Smooth muscle cell (in vitro differentiated cells): ENCODE data around the gene PDZRN4. TPM values are rescaled to one million over a fixed set of nuclear protein-coding genes. Genes with fewer than 3 reads are reported as not detected.

ENCODE experiments used
- DNase-seq: peaks from one replicate; lab custom pipeline; 2025; ENCODE audit not compliant: unreplicated experiment; lab: John Stamatoyannopoulos, UW
- H2AFZ ChIP-seq: fragments of 200-600 bp; sonication (generic); 2 replicates; pipeline ENCODE4 v1.6.0; 2016; ENCODE audit warnings: antibody characterized with exemption, low read depth, mild to moderate bottlenecking
- H3F3A ChIP-seq: fragments of 200-600 bp; sonication (generic); 2 replicates; pipeline ENCODE4 v1.6.0; 2017; ENCODE audit warnings: antibody characterized with exemption, low read depth
- H3K27ac ChIP-seq: fragments of 200-600 bp; sonication (generic); 2 replicates; pipeline ENCODE4 v1.5.1; 2016; ENCODE audit warnings: low read depth, mild to moderate bottlenecking
- H3K27me3 ChIP-seq: fragments of 200-600 bp; sonication (generic); 2 replicates; pipeline ENCODE4 v1.6.1; 2016; ENCODE audit warnings: low read depth, mild to moderate bottlenecking
- H3K36me3 ChIP-seq: fragments of 200-600 bp; sonication (generic); 2 replicates; pipeline ENCODE4 v1.5.1; 2016; ENCODE audit warnings: low read depth
- H3K4me1 ChIP-seq: fragments of 200-600 bp; sonication (generic); 2 replicates; pipeline ENCODE4 v1.5.1; 2016; ENCODE audit warnings: low read depth
- H3K4me2 ChIP-seq: fragments of 200-600 bp; sonication (generic); 2 replicates; pipeline ENCODE4 v1.6.0; 2016; ENCODE audit warnings: mild to moderate bottlenecking
- H3K4me3 ChIP-seq: fragments of 200-600 bp; sonication (generic); 2 replicates; pipeline ENCODE4 v1.5.1; 2016; ENCODE audit warnings: mild to moderate bottlenecking
- H3K79me2 ChIP-seq: fragments of 200-600 bp; sonication (generic); 2 replicates; pipeline ENCODE4 v1.6.0; 2016; ENCODE audit warnings: low read depth, mild to moderate bottlenecking
- H3K9ac ChIP-seq: fragments of 200-600 bp; sonication (generic); 2 replicates; pipeline ENCODE4 v1.6.0; 2016; ENCODE audit warnings: low read depth
- H3K9me3 ChIP-seq: fragments of 200-600 bp; sonication (generic); replicated peaks from 2 replicates; pipeline ENCODE4 v1.5.1; 2016; ENCODE audit warnings: low read depth
- H4K20me1 ChIP-seq: fragments of 200-600 bp; sonication (generic); 2 replicates; pipeline ENCODE4 v1.6.0; 2016; ENCODE audit warnings: low read depth
- CTCF ChIP-seq: fragments of 200-600 bp; sonication (generic); IDR thresholded peaks from 2 replicates; pipeline ENCODE4 v1.5.1; 2017; ENCODE audit warnings: borderline replicate concordance, mild to moderate bottlenecking, antibody characterized with exemption; ENCODE audit not compliant: insufficient read depth, poor library complexity, severe bottlenecking
- WGBS: methylation state at CpG from one replicate; pipeline ENCODE4 v1.1.7; 2016; ENCODE audit warnings: low lambda C conversion rate; 5-methylcytosine and 5-hydroxymethylcytosine counted together
- polyA plus RNA-seq: library from polyadenylated mRNA; unstranded; fragments of >200 nt; fragmentation: Nextera tagmentation; extraction: Ambion mirVana; gene quantifications from 2 replicates; pipeline ENCODE4 v1.2.1, GENCODE V29; 2016
- total RNA-seq: library from RNA; depleted of rRNA; stranded (reverse); fragments of >200 nt; gene quantifications from 2 replicates; pipeline ENCODE4 v1.2.3, GENCODE V29; 2014

PDZRN4 gene
- total and polyA plus RNA-seq, 2 experiments from 2014 or later, result 4.7 to 5.4 TPM

GRCh38 chr12:41514907-41515306 lies 326.8 kb downstream of the PDZRN4 start:
- no peak overlapping the region for H2AFZ ChIP-seq
- peaks cover 6% of the 10 kb centered on the region for H3F3A ChIP-seq
- H3K4me1 ChIP-seq, result peaks cover 7% of the 10 kb centered on the region
- H3K79me2 ChIP-seq, result peaks cover under 1% of the 10 kb centered on the region
- H3K27ac ChIP-seq, result no peak overlapping the region
- H3K9me3 ChIP-seq, result no peaks in the 10 kb centered on the region
- H4K20me1 ChIP-seq, result no peaks in the 10 kb centered on the region
- no peak overlapping the region for H3K4me3 ChIP-seq
- H3K36me3 ChIP-seq, result no peaks in the 10 kb centered on the region
- TF ChIP-seq CTCF, result no peak
- no peak overlapping the region for H3K4me2 ChIP-seq
- DNase-seq, result no peak
- 96% methylated on average over 3 of the region's 3 CpGs for WGBS
- no peak overlapping the region for H3K9ac ChIP-seq
- H3K27me3 ChIP-seq, result no peaks in the 10 kb centered on the region

GRCh38 chr12:41515953-41516352 lies 327.8 kb downstream of the PDZRN4 start:
- Histone ChIP-seq H2AFZ (no peak overlapping the region), H4K20me1 (no peaks in the 10 kb centered on the region), H3K4me1 (peaks cover 9% of the 10 kb centered on the region), H3K4me2 (peak overlapping the region; percentile 20), H3K79me2 (no peaks in the 10 kb centered on the region), H3K9ac (no peak overlapping the region), H3K27me3 (no peaks in the 10 kb centered on the region), H3K4me3 (no peak overlapping the region), H3K9me3 (no peaks in the 10 kb centered on the region), H3K36me3 (no peaks in the 10 kb centered on the region), H3F3A (peaks cover 11% of the 10 kb centered on the region), H3K27ac (peak overlapping the region; percentile 47)
- 40% methylated on average over 3 of the region's 3 CpGs for WGBS
- TF ChIP-seq CTCF, result no peak
- no peak for DNase-seq

GRCh38 chr12:41520869-41521268 lies 332.7 kb downstream of the PDZRN4 start:
- Histone ChIP-seq H4K20me1 (no peaks in the 10 kb centered on the region), H3F3A (peaks cover 24% of the 10 kb centered on the region), H3K27me3 (no peaks in the 10 kb centered on the region), H2AFZ (peak overlapping the region; percentile 42), H3K36me3 (no peaks in the 10 kb centered on the region), H3K9me3 (no peaks in the 10 kb centered on the region), H3K4me1 (peaks cover 22% of the 10 kb centered on the region), H3K9ac (no peak overlapping the region), H3K79me2 (no peaks in the 10 kb centered on the region), H3K27ac (peak overlapping the region; percentile 92), H3K4me3 (no peak overlapping the region), H3K4me2 (peak overlapping the region; percentile 80)
- DNase-seq, result no peak
- WGBS, result 89% methylated on average over 3 of the region's 3 CpGs
- no peak for TF ChIP-seq CTCF

- 8% methylated on average over 1 of the region's 1 CpG for WGBS
- no peaks in the 10 kb centered on the region for H3K79me2 ChIP-seq
- no peaks in the 10 kb centered on the region for H3K36me3 ChIP-seq
- H3K9me3 ChIP-seq, result no peaks in the 10 kb centered on the region
- H3K4me1 ChIP-seq, result peaks cover 26% of the 10 kb centered on the region
- H3F3A ChIP-seq, result peaks cover 22% of the 10 kb centered on the region
- peak overlapping the region; percentile 19 for H3K4me3 ChIP-seq
- peak overlapping the region; percentile 47 for H3K9ac ChIP-seq
- peak overlapping the region; percentile 80 for H3K4me2 ChIP-seq
- no peak for TF ChIP-seq CTCF
- no peak overlapping the region for H2AFZ ChIP-seq
- peak overlapping the region; percentile 92 for H3K27ac ChIP-seq
- no peaks in the 10 kb centered on the region for H4K20me1 ChIP-seq
- no peak for DNase-seq
- H3K27me3 ChIP-seq, result no peaks in the 10 kb centered on the region
These were observed 333.8 kb downstream of the PDZRN4 start for GRCh38 chr12:41521872-41522379.
